Nephron (organoid): ENCODE data around the gene CERK.

Experiments
- H3K27ac Mint-ChIP-seq, 3 experiments: 2 replicates each; pipeline ENCODE4 v1.8.0; 2020; ENCODE audit warnings: mixed read lengths in 3 of 3, mild to moderate bottlenecking in 2 of 3, moderate library complexity in 1 of 3
- H3K27me3 Mint-ChIP-seq: 2 replicates; pipeline ENCODE4 v1.8.0; 2021; ENCODE audit warnings: low read depth, mild to moderate bottlenecking, moderate library complexity, mixed read lengths
- H3K36me3 Mint-ChIP-seq: 2 replicates; pipeline ENCODE4 v1.8.0; 2020; ENCODE audit warnings: low read depth, mixed read lengths
- H3K4me1 Mint-ChIP-seq: 2 replicates; pipeline ENCODE4 v1.8.0; 2020; ENCODE audit warnings: mixed read lengths
- H3K4me3 Mint-ChIP-seq, 3 experiments: 2 replicates each; pipeline ENCODE4 v1.8.0; 2020; ENCODE audit warnings: mild to moderate bottlenecking in 3 of 3, mixed read lengths in 3 of 3, moderate library complexity in 2 of 3
- H3K9me3 Mint-ChIP-seq: 2 replicates; pipeline ENCODE4 v1.8.0; 2020; ENCODE audit warnings: mixed read lengths
- CTCF ChIP-seq, 3 experiments: fragments of 200-600 bp; sonication (generic); IDR thresholded peaks; one replicate each; pipeline ENCODE4 v1.5.0; 2021; ENCODE audit warnings: antibody characterized with exemption in 3 of 3; ENCODE audit not compliant: unreplicated experiment in 3 of 3

Gene CERK

GRCh38 chr22:46774253-46774979, 36.4 kb upstream of the CERK start:
- Mint-ChIP-seq H3K36me3 (peaks cover 3% of the 10 kb centered on the region), H3K9me3 (no peaks in the 10 kb centered on the region), H3K27ac (peak overlapping the region; percentile 72 to 79 (median 72)), H3K27me3 (no peaks in the 10 kb centered on the region), H3K4me3 (peak overlapping the region in 1 of 3 experiments; percentile 21), H3K4me1 (peaks cover 51% of the 10 kb centered on the region)
- no peak for TF ChIP-seq CTCF (IDR thresholded peaks at IDR 0.05; ENCODE audit: unreplicated experiment in 3 of 3)

- H3K27ac Mint-ChIP-seq, result no peak overlapping the region
- no peaks in the 10 kb centered on the region for H3K27me3 Mint-ChIP-seq
- peaks cover 63% of the 10 kb centered on the region for H3K4me1 Mint-ChIP-seq
- peaks cover 3% of the 10 kb centered on the region for H3K36me3 Mint-ChIP-seq
- no peak for TF ChIP-seq CTCF (IDR thresholded peaks at IDR 0.05; ENCODE audit: unreplicated experiment in 3 of 3)
- H3K9me3 Mint-ChIP-seq, result no peaks in the 10 kb centered on the region
- H3K4me3 Mint-ChIP-seq, result no peak overlapping the region
Measured at GRCh38 chr22:46773076-46773475, 35.0 kb upstream of the CERK start.

- TF ChIP-seq CTCF (IDR thresholded peaks at IDR 0.05; ENCODE audit: unreplicated experiment in 3 of 3), result no peak
- Mint-ChIP-seq H3K9me3 (no peaks in the 10 kb centered on the region), H3K36me3 (peaks cover 3% of the 10 kb centered on the region), H3K4me3 (no peak overlapping the region), H3K27me3 (no peaks in the 10 kb centered on the region), H3K27ac (peak overlapping the region in 2 of 3 experiments; percentile 11 to 22), H3K4me1 (peaks cover 60% of the 10 kb centered on the region)
Measured at GRCh38 chr22:46770726-46771125, 32.7 kb upstream of the CERK start.

- Mint-ChIP-seq H3K4me3 (no peak overlapping the region), H3K27me3 (no peaks in the 10 kb centered on the region), H3K36me3 (peaks cover 3% of the 10 kb centered on the region), H3K9me3 (no peaks in the 10 kb centered on the region), H3K4me1 (peaks cover 55% of the 10 kb centered on the region), H3K27ac (peak overlapping the region in 2 of 3 experiments; percentile 11 to 49)
- no peak for TF ChIP-seq CTCF (IDR thresholded peaks at IDR 0.05; ENCODE audit: unreplicated experiment in 3 of 3)
Measured at GRCh38 chr22:46770151-46770641, 32.1 kb upstream of the CERK start.

- Mint-ChIP-seq H3K36me3 (peaks cover 3% of the 10 kb centered on the region), H3K4me3 (no peak overlapping the region), H3K9me3 (no peaks in the 10 kb centered on the region), H3K27me3 (no peaks in the 10 kb centered on the region), H3K27ac (peak overlapping the region; percentile 49 to 74 (median 62)), H3K4me1 (peaks cover 50% of the 10 kb centered on the region)
- TF ChIP-seq CTCF (IDR thresholded peaks at IDR 0.05; ENCODE audit: unreplicated experiment in 3 of 3), result no peak
Measured at GRCh38 chr22:46769706-46770105, 31.7 kb upstream of the CERK start.

- peaks cover 48% of the 10 kb centered on the region for H3K4me1 Mint-ChIP-seq
- TF ChIP-seq CTCF (IDR thresholded peaks at IDR 0.05; ENCODE audit: unreplicated experiment in 3 of 3), result no peak
- peaks cover 3% of the 10 kb centered on the region for H3K36me3 Mint-ChIP-seq
- no peaks in the 10 kb centered on the region for H3K9me3 Mint-ChIP-seq
- H3K27me3 Mint-ChIP-seq, result no peaks in the 10 kb centered on the region
- peak overlapping the region; percentile 49 to 74 (median 62) for H3K27ac Mint-ChIP-seq
- H3K4me3 Mint-ChIP-seq, result no peak overlapping the region
Measured at GRCh38 chr22:46769191-46769675, 31.2 kb upstream of the CERK start.
